Muscle of leg (tissue), 11 donors: ENCODE data around the gene NFATC3. TPM values are rescaled to one million over a fixed set of nuclear protein-coding genes. Genes with fewer than 3 reads are reported as not detected.
A peak's percentile ranks its signal among the peaks of the same experiment; 100 is the strongest.

ENCODE experiments used
- DNase-seq: peaks from one replicate; pipeline ENCODE4 v3.0.0; 2013
- H3K27ac ChIP-seq: one replicate; pipeline ENCODE4 v1.5.1; 2013; ENCODE audit warnings: mild to moderate bottlenecking, low read length, control low read depth
- H3K27me3 ChIP-seq: one replicate; pipeline ENCODE4 v1.6.1; 2013; ENCODE audit warnings: low read length; ENCODE audit not compliant: control insufficient read depth, insufficient read depth
- H3K36me3 ChIP-seq: one replicate; pipeline ENCODE4 v1.6.1; 2013; ENCODE audit warnings: low read length; ENCODE audit not compliant: control insufficient read depth, insufficient read depth
- H3K4me1 ChIP-seq: one replicate; pipeline ENCODE4 v1.6.1; 2013; ENCODE audit warnings: low read length; ENCODE audit not compliant: control insufficient read depth, insufficient read depth
- H3K4me3 ChIP-seq: one replicate; pipeline ENCODE4 v1.5.1; 2013; ENCODE audit warnings: low read length, control low read depth
- H3K9me3 ChIP-seq: replicated peaks from 2 replicates; pipeline ENCODE4 v1.6.1; 2013; ENCODE audit warnings: low read depth, low read length; ENCODE audit not compliant: control insufficient read depth
- WGBS: methylation state at CpG from one replicate; pipeline ENCODE4 v1.1.5; 2013; ENCODE audit warnings: missing lambda C conversion rate; ENCODE audit not compliant: insufficient coverage; 5-methylcytosine and 5-hydroxymethylcytosine counted together
- polyA plus RNA-seq, 8 donors: library from polyadenylated mRNA; unstranded; fragments of 120-200 nt; gene quantifications; one replicate each; pipeline versions ENCODE4 v1.2.1 to v1.2.3, GENCODE V29; 2013; ENCODE audit warnings: inconsistent platforms in 1 of 8, low replicate concordance in 1 of 8; ENCODE audit not compliant: insufficient read length in 8 of 8, insufficient read depth in 1 of 8
- total RNA-seq: library from RNA; stranded (reverse); fragments of 120-200 nt; gene quantifications from one replicate; pipeline ENCODE4 v1.2.4, GENCODE V29; 2013

Gene NFATC3
- total and polyA plus RNA-seq, 9 donors: 22.0 to 39.0 (median 26.0) TPM

DNA sequence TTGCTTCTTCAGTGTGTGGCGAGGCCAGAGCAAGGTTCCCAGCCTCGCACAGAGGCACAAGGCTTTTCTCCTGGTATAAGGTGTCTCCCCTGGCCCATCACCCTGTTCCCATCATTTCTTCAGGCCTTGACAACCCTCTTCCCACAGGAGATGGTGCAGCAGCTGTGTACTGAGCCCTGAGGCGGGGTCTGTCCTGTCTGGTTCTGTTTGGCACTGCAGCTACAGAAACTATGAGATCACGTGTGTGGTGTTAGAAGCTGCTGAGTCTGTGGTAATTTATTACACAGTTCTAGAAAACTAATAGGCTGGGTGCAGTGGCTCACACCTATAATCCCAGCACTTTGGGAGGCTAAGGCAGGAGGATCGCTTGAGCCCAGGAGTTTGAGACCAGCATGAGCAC lies 167.2 kb downstream of the NFATC3 start:
- H3K4me3 ChIP-seq: no peak overlapping the region
- H3K9me3 ChIP-seq: no peaks in the 10 kb centered on the region
- no peak for DNase-seq
- H3K27me3 ChIP-seq: no peaks in the 10 kb centered on the region
- H3K4me1 ChIP-seq: peaks cover 40% of the 10 kb centered on the region
- peak overlapping the region; percentile 91 for H3K27ac ChIP-seq
- 94% methylated on average over 2 of the region's 5 CpGs for WGBS
- H3K36me3 ChIP-seq: peaks cover 38% of the 10 kb centered on the region

DNA sequence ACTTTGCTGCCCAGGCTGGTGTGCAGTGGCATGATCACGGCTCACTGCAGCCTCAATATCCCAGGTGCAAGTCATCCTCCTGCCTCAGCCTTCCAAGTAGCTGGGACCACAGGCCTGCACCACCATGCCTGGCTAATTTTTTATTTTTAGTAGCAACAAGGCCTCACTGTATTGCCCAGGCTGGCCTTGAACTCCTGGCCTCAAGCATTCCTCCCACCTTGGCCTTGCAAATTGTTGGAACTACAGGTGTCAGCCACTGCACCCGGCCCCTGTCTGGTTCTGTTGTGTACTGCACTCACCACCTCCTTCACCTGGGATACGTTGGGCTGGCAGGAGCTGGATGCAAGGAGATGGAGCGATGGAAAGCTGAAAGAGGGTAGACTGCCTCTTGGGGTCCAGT lies 168.6 kb downstream of the NFATC3 start:
- H3K9me3 ChIP-seq: no peaks in the 10 kb centered on the region
- H3K4me1 ChIP-seq: peaks cover 44% of the 10 kb centered on the region
- H3K36me3 ChIP-seq: peaks cover 49% of the 10 kb centered on the region
- 100% methylated on average over 1 of the region's 4 CpGs for WGBS
- H3K4me3 ChIP-seq: no peak overlapping the region
- DNase-seq: no peak
- no peaks in the 10 kb centered on the region for H3K27me3 ChIP-seq
- no peak overlapping the region for H3K27ac ChIP-seq

- 92% methylated on average over 16 of the region's 18 CpGs for WGBS
- Histone ChIP-seq H3K9me3 (no peaks in the 10 kb centered on the region), H3K27me3 (no peaks in the 10 kb centered on the region), H3K4me3 (no peak overlapping the region), H3K27ac (no peak overlapping the region), H3K4me1 (peaks cover 37% of the 10 kb centered on the region), H3K36me3 (peaks cover 61% of the 10 kb centered on the region)
- DNase-seq: no peak
Observed at GRCh38 chr16:68255712-68256111, 170.5 kb downstream of the NFATC3 start.

DNA sequence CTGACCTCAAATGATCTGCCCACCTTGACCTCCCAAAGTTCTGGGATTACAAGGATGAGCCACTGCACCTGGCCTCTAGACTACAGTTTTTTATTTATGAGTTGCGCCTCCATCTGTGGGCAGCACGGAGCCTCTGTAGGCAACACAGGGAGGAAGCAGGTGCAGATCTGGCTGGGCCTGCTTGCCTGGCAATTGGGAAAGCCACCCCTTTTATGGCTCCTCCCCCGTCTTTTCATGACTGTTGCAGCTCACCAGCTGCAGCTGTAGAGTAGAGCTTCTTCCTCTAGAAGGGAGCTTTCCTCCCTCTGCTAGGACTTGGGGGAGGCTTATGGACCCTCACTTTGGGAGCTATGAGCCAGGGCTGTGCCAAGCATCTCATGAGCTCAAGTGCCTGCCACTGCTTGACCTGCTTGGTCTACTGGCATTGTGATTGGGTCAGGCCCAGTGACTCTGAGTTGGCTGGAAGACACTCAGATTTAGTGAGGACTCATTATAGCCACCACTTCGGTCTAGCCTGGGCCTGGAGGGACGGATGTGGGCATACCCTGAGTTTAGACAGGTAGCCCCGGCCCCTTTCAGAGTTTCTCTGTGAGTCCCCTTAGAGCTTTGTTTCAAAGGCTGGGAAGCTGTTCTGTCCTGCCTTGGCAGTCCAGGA lies 172.2 kb downstream of the NFATC3 start:
- peak; percentile 63 for DNase-seq
- peaks cover 23% of the 10 kb centered on the region for H3K4me1 ChIP-seq
- H3K9me3 ChIP-seq: no peaks in the 10 kb centered on the region
- WGBS: 73% methylated on average over 5 of the region's 6 CpGs
- H3K4me3 ChIP-seq: no peak overlapping the region
- peak overlapping the region; percentile 76 for H3K27ac ChIP-seq
- peaks cover 57% of the 10 kb centered on the region for H3K36me3 ChIP-seq
- H3K27me3 ChIP-seq: no peaks in the 10 kb centered on the region

- H3K27me3 ChIP-seq: no peaks in the 10 kb centered on the region
- peaks cover 54% of the 10 kb centered on the region for H3K36me3 ChIP-seq
- WGBS: 74% methylated on average over 12 of the region's 13 CpGs
- H3K27ac ChIP-seq: peak overlapping the region; percentile 76
- DNase-seq: no peak
- no peak overlapping the region for H3K4me3 ChIP-seq
- peaks cover 16% of the 10 kb centered on the region for H3K4me1 ChIP-seq
- H3K9me3 ChIP-seq: no peaks in the 10 kb centered on the region
Observed at GRCh38 chr16:68257906-68258800, 173.0 kb downstream of the NFATC3 start.

DNA sequence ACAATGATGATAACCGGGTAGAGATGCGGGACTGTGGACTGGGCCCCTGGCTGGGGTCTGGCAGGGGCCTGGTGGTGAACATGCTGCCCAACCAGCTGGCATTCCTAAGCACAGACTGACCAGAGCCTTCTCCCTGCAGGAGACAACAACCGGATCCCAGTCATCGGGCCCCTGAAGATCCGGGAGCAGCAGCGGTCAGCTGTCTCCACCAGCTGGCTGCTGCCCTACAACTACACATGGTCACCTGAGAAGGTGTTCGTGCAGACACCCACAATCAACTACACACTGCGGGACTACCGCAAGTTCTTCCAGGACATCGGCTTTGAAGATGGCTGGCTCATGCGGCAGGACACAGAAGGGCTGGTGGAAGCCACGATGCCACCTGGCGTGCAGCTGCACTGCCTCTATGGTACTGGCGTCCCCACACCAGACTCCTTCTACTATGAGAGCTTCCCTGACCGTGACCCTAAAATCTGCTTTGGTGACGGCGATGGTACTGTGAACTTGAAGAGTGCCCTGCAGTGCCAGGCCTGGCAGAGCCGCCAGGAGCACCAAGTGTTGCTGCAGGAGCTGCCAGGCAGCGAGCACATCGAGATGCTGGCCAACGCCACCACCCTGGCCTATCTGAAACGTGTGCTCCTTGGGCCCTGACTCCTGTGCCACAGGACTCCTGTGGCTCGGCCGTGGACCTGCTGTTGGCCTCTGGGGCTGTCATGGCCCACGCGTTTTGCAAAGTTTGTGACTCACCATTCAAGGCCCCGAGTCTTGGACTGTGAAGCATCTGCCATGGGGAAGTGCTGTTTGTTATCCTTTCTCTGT lies 174.0 kb downstream of the NFATC3 start:
- Histone ChIP-seq H3K9me3 (no peaks in the 10 kb centered on the region), H3K27me3 (no peaks in the 10 kb centered on the region), H3K4me1 (peaks cover 21% of the 10 kb centered on the region), H3K27ac (peak overlapping the region; percentile 25), H3K36me3 (peaks cover 49% of the 10 kb centered on the region), H3K4me3 (no peak overlapping the region)
- whole genome bisulfite sequencing: 89% methylated on average over 27 of the region's 27 CpGs
- no peak for DNase-seq

- peak overlapping the region; percentile 82 for H3K27ac ChIP-seq
- H3K9me3 ChIP-seq: no peaks in the 10 kb centered on the region
- H3K36me3 ChIP-seq: peaks cover 19% of the 10 kb centered on the region
- peak overlapping the region; percentile 82 for H3K4me3 ChIP-seq
- no peaks in the 10 kb centered on the region for H3K27me3 ChIP-seq
- peaks cover 17% of the 10 kb centered on the region for H3K4me1 ChIP-seq
- WGBS: 34% methylated on average over 11 of the region's 11 CpGs
- no peak for DNase-seq
Observed at GRCh38 chr16:68263559-68264127, 178.5 kb downstream of the NFATC3 start.

- peak within 1 kb of the TSS; percentile 82 for H3K4me3 ChIP-seq
- H3K27me3 ChIP-seq: no peaks in the 10 kb centered on the region
- under 1% methylated on average over 123 of the region's 123 CpGs for WGBS
- peaks cover 15% of the 10 kb centered on the region for H3K36me3 ChIP-seq
- DNase-seq: peak; percentile 79
- peak within 1 kb of the TSS; percentile 92 for H3K27ac ChIP-seq
- peaks cover 17% of the 10 kb centered on the region for H3K4me1 ChIP-seq
- H3K9me3 ChIP-seq: no peaks in the 10 kb centered on the region
Observed at GRCh38 chr16:68264128-68265077, 179.2 kb downstream of the NFATC3 start, which contains the start of gene SLC7A6. Gene SLC7A6 (plus strand): TSS chr16:68264526. CDS start chr16:68274727, 10,201 bp downstream.
